Suprapubic skin (tissue), 4 donors: ENCODE results near the gene CTNS. TPM values are rescaled to one million over a fixed set of nuclear protein-coding genes. Genes with fewer than 3 reads are reported as not detected.

Experiments used
- DNase-seq, 2 donors: peaks; one replicate each; pipeline ENCODE4 v3.0.0-alpha.2; 2019; ENCODE audit warnings: low spot score in 2 of 2
- H3K27ac ChIP-seq: fragments of 200-600 bp; sonication (generic); one replicate; pipeline ENCODE4 v1.5.1; 2019
- H3K27me3 ChIP-seq: fragments of 200-600 bp; sonication (generic); one replicate; pipeline ENCODE4 v1.5.1; 2019
- H3K36me3 ChIP-seq: fragments of 200-600 bp; sonication (generic); one replicate; pipeline ENCODE4 v1.5.1; 2019
- H3K4me1 ChIP-seq: fragments of 200-600 bp; sonication (generic); one replicate; pipeline ENCODE4 v1.5.1; 2019
- H3K4me3 ChIP-seq: fragments of 200-600 bp; sonication (generic); one replicate; pipeline ENCODE4 v1.5.1; 2019; ENCODE audit warnings: mild to moderate bottlenecking
- H3K9me3 ChIP-seq: fragments of 200-600 bp; sonication (generic); one replicate; pipeline ENCODE4 v1.5.1; 2019
- EP300 ChIP-seq: sonication (generic); formaldehyde crosslinking; IDR thresholded peaks from one replicate; pipeline ENCODE4 v1.6.1; 2017; ENCODE audit warnings: antibody characterized with exemption
- POLR2A ChIP-seq, 2 donors: fragments of 450-650 bp; IDR thresholded peaks; one replicate each; pipeline ENCODE4 v1.6.1; 2017; ENCODE audit warnings: antibody characterized with exemption in 2 of 2, mild to moderate bottlenecking in 2 of 2, moderate library complexity in 2 of 2
- POLR2AphosphoS5 ChIP-seq, 3 donors: sonication (generic); formaldehyde crosslinking; IDR thresholded peaks; one replicate each; pipeline ENCODE4 v1.6.1; 2017; ENCODE audit warnings: antibody characterized with exemption in 3 of 3
- WGBS: methylation state at CpG from one replicate; pipeline ENCODE4 v1.1.5; 2018; 5-methylcytosine and 5-hydroxymethylcytosine counted together
- total RNA-seq, 4 donors: library from RNA; depleted of rRNA; stranded (reverse); fragments of >200 nt; gene quantifications; one replicate each; pipeline ENCODE4 v1.1.0, GENCODE V29; 2016
- TF ChIP-seq, protein P1 (sequence below), 2 donors: fragments of 200-600 bp in 1 of 2; fragments of 450-650 bp in 1 of 2; sonication (generic) in 1 of 2; IDR thresholded peaks; one replicate each; pipeline ENCODE4 v1.5.1; 2016 to 2019; ENCODE audit warnings: antibody characterized with exemption in 2 of 2, mild to moderate bottlenecking in 1 of 2, moderate library complexity in 1 of 2

CTNS gene
- total RNA-seq, 4 donors from 2014 or later: 19.9 to 34.6 (median 26.1) TPM

GRCh38 chr17:3688852-3689261, 52.3 kb downstream of the CTNS start:
- DNase-seq: no peak
- Histone ChIP-seq H3K4me3 (no peak overlapping the region), H3K9me3 (no peaks in the 10 kb centered on the region), H3K27ac (no peak overlapping the region), H3K27me3 (peaks cover 45% of the 10 kb centered on the region), H3K4me1 (no peaks in the 10 kb centered on the region), H3K36me3 (no peaks in the 10 kb centered on the region)
- WGBS: 74% methylated on average over 3 of the region's 14 CpGs
- no peak for TF ChIP-seq POLR2AphosphoS5 (IDR thresholded peaks at IDR 0.05)
- no peak for TF ChIP-seq POLR2A (IDR thresholded peaks at IDR 0.05)
- TF ChIP-seq EP300: no peak
- TF ChIP-seq, protein P1, sequence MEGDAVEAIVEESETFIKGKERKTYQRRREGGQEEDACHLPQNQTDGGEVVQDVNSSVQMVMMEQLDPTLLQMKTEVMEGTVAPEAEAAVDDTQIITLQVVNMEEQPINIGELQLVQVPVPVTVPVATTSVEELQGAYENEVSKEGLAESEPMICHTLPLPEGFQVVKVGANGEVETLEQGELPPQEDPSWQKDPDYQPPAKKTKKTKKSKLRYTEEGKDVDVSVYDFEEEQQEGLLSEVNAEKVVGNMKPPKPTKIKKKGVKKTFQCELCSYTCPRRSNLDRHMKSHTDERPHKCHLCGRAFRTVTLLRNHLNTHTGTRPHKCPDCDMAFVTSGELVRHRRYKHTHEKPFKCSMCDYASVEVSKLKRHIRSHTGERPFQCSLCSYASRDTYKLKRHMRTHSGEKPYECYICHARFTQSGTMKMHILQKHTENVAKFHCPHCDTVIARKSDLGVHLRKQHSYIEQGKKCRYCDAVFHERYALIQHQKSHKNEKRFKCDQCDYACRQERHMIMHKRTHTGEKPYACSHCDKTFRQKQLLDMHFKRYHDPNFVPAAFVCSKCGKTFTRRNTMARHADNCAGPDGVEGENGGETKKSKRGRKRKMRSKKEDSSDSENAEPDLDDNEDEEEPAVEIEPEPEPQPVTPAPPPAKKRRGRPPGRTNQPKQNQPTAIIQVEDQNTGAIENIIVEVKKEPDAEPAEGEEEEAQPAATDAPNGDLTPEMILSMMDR (IDR thresholded peaks at IDR 0.05): no peak

DNA sequence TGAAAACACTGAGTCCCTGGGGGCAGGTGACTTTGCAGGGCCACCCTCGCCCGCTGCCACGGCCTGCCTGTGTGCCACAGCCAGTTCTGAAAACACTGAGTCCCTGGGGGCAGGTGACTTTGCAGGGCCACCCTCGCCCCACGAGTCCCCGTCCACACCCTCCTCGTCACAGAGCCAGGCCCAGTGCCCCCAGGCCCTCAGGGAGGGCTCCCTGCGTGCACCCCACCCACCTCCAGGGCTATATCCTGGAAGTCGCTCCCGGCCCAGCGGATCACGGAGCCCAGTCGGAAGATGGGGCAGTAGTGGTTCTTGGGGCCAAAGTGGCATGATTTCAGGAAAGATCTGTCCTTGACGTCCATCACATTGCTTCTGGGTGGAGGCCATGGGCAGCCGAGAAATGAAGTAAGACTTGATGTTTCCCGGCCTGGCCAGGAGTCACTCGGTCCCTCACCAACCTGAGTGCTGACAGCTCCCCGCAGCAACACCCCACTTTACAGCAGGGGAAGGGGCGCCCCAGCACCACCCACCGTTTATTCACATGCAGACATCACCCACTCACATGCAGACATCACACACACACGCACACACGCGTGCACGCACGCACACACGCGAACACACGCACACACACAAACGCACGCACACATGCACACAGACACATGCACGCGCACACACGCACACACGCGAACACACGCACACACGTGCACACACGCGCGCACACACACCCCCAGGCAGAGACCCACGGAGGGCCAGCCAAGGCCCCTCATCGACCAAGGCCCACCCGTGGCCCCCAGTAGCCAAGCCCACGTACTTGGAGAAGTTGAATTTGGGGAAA, 52.9 kb downstream of the CTNS start:
- H3K9me3 ChIP-seq: no peaks in the 10 kb centered on the region
- H3K27ac ChIP-seq: no peak overlapping the region
- DNase-seq: no peak
- TF ChIP-seq POLR2A (IDR thresholded peaks at IDR 0.05): no peak
- TF ChIP-seq POLR2AphosphoS5 (IDR thresholded peaks at IDR 0.05): no peak
- TF ChIP-seq, protein P1 (IDR thresholded peaks at IDR 0.05): no peak
- TF ChIP-seq EP300: no peak
- H3K4me3 ChIP-seq: no peak overlapping the region
- no peaks in the 10 kb centered on the region for H3K36me3 ChIP-seq
- 84% methylated on average over 28 of the region's 44 CpGs for WGBS
- H3K27me3 ChIP-seq: peaks cover 45% of the 10 kb centered on the region
- H3K4me1 ChIP-seq: no peaks in the 10 kb centered on the region

- Histone ChIP-seq H3K4me3 (no peak overlapping the region), H3K9me3 (no peaks in the 10 kb centered on the region), H3K27me3 (peaks cover 45% of the 10 kb centered on the region), H3K27ac (no peak overlapping the region), H3K36me3 (no peaks in the 10 kb centered on the region), H3K4me1 (peaks cover 6% of the 10 kb centered on the region)
- TF ChIP-seq, protein P1 (IDR thresholded peaks at IDR 0.05): no peak
- no peak for TF ChIP-seq POLR2AphosphoS5 (IDR thresholded peaks at IDR 0.05)
- no CpG with 5 or more reads among the region's 22 CpGs for WGBS
- no peak for DNase-seq
These were observed 53.6 kb downstream of the CTNS start for GRCh38 chr17:3690094-3690715.

DNA sequence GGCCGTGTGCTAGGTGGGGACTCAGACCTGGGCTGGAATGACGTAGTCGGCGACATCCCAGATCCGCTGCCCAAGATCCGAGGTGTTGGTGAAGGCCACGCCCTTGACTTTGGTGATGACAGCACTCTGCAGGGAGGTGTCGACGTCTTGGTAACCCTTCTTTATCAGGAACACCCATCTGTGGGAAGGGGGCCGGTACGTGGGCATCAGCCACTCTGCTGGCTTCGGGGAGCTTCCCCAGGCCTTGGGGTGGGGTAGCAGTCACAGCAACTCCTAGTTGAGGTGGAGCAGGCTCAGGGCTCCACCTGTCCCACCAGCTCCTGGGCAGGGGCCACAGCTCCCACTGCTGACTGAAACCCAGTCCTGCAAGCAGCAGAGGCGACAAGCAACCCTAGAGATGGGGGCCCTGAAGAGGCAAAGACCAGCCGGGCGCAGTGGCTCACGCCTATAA, 55.1 kb downstream of the CTNS start:
- H3K4me3 ChIP-seq: no peak overlapping the region
- no peaks in the 10 kb centered on the region for H3K9me3 ChIP-seq
- H3K27me3 ChIP-seq: peaks cover 57% of the 10 kb centered on the region
- 72% methylated on average over 11 of the region's 16 CpGs for WGBS
- no peak for DNase-seq
- TF ChIP-seq POLR2AphosphoS5 (IDR thresholded peaks at IDR 0.05): no peak
- TF ChIP-seq POLR2A (IDR thresholded peaks at IDR 0.05): no peak
- TF ChIP-seq EP300: no peak
- TF ChIP-seq, protein P1 (IDR thresholded peaks at IDR 0.05): no peak
- peaks cover 20% of the 10 kb centered on the region for H3K4me1 ChIP-seq
- no peaks in the 10 kb centered on the region for H3K36me3 ChIP-seq
- H3K27ac ChIP-seq: no peak overlapping the region

GRCh38 chr17:3692346-3692745, 55.8 kb downstream of the CTNS start:
- WGBS: 85% methylated on average over 9 of the region's 9 CpGs

More at GRCh38 chr17:3692346-3692745, 55.8 kb downstream of the CTNS start:
- Histone ChIP-seq H3K9me3 (no peaks in the 10 kb centered on the region), H3K36me3 (no peaks in the 10 kb centered on the region), H3K27me3 (peaks cover 64% of the 10 kb centered on the region), H3K4me3 (no peak overlapping the region), H3K27ac (no peak overlapping the region), H3K4me1 (peaks cover 20% of the 10 kb centered on the region)
- TF ChIP-seq POLR2A (IDR thresholded peaks at IDR 0.05) (no peak), EP300 (no peak), POLR2AphosphoS5 (IDR thresholded peaks at IDR 0.05) (no peak)
- TF ChIP-seq, protein P1 (IDR thresholded peaks at IDR 0.05): no peak
- DNase-seq: no peak
